VCaP (cell line): ENCODE data around the gene VSIG10L2.
"Not testable (repeated sequence)": the region's sequence is repeated elsewhere in the genome, so short reads cannot be mapped to it uniquely, and the experiment has no call there.

Experiments
- H3K27ac ChIP-seq: fragments of 450-650 bp; 2 replicates; pipeline ENCODE4 v1.5.1; 2017
- CTCF ChIP-seq: fragments of 450-650 bp; conservative IDR thresholded peaks from 2 replicates; pipeline ENCODE4 v1.5.1; 2017; ENCODE audit warnings: mild to moderate bottlenecking, moderate library complexity

The VSIG10L2 gene

GRCh38 chr11:125978181-125978716 is 32.4 kb downstream of the VSIG10L2 start:
- TF ChIP-seq CTCF = no peak
- no peak overlapping the region for H3K27ac ChIP-seq

GRCh38 chr11:125978778-125979407 is 33.0 kb downstream of the VSIG10L2 start:
- no peak overlapping the region for H3K27ac ChIP-seq
- no peak for TF ChIP-seq CTCF

GRCh38 chr11:125979511-125979910 is 33.7 kb downstream of the VSIG10L2 start:
- no peak for TF ChIP-seq CTCF
- H3K27ac ChIP-seq = no peak overlapping the region

GRCh38 chr11:125980436-125980835 is 34.6 kb downstream of the VSIG10L2 start:
- no peak for TF ChIP-seq CTCF
- no peak overlapping the region for H3K27ac ChIP-seq

- no peak for TF ChIP-seq CTCF
- H3K27ac ChIP-seq = no peak overlapping the region
Observed at GRCh38 chr11:125982348-125982730, 36.5 kb downstream of the VSIG10L2 start.

GRCh38 chr11:125985956-125986355 is 40.1 kb downstream of the VSIG10L2 start:
- not testable (repeated sequence) for H3K27ac ChIP-seq

GRCh38 chr11:125987066-125987641 is 41.3 kb downstream of the VSIG10L2 start:
- no peak for TF ChIP-seq CTCF
- H3K27ac ChIP-seq = no peak overlapping the region

- no peak for TF ChIP-seq CTCF
- H3K27ac ChIP-seq = no peak overlapping the region
Observed at GRCh38 chr11:125990244-125990643, 44.4 kb downstream of the VSIG10L2 start.
